Body of pancreas (tissue), 4 donors: ENCODE data around the gene SKP1.

ENCODE experiments used
- CTCF ChIP-seq, 7 experiments: fragments of 450-650 bp in 4 of 7; fragments of 200-600 bp in 3 of 7; sonication (generic) in 3 of 7; IDR thresholded peaks; one replicate each; pipeline ENCODE4 v1.5.1; 2016 to 2019; ENCODE audit warnings: antibody characterized with exemption in 7 of 7
- POLR2A ChIP-seq, 3 donors: fragments of 450-650 bp; IDR thresholded peaks; one replicate each; pipeline ENCODE4 v1.6.1; 2016; ENCODE audit warnings: antibody characterized with exemption in 3 of 3, mild to moderate bottlenecking in 2 of 3

DNA sequence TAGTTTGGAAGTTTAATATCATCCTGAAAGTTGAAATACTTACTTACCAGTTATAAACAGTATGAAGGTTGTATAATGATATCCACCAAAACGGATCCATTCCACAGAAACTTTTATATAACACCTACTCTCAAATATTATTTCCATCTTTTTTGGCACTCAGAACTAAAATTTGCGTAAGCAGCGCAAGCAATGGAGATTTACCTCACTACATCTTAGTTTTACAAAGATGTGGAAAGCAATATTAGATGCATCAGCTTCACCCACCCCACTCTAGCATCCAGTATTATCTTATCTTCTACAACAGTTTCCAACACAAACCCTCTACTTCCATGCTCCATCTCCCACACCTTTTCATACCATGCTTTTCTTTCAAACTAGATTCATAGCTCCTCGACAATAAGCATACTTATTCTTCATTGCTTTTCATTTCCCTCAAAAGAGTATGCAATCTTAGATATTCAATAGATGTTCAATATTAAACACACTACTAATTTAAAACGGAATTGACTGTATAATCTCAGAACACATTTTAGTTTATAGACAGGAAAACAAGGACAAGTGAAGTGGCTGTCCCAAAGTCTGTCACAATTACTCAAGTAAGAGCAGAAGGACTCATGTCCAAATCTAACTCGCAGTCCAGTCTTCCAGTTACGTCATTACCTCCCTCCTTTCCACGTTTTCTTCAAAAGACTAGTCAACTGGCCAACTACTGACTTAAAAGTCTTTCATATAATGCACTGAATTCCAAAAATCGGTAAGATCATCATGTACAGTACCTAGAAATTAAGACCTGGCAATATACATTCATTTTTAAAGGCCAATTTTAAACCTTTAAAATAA is 46.9 kb upstream of the SKP1 start:
- no peak for TF ChIP-seq CTCF (IDR thresholded peaks at IDR 0.05)
- TF ChIP-seq POLR2A (IDR thresholded peaks at IDR 0.05), result no peak
